HG03521 (cell line): Measurements from ENCODE around the gene FOXJ3.

Experiments
- ATAC-seq: cut with Tn5 transposase; IDR thresholded peaks from one replicate; pipeline ENCODE4 v1.9.1; 2021; ENCODE audit warnings: mild to moderate bottlenecking, moderate library complexity; ENCODE audit not compliant: unreplicated experiment

FOXJ3 gene

GRCh38 chr1:42170779-42171621, 164.0 kb downstream of the FOXJ3 start:
- no peak for ATAC-seq

GRCh38 chr1:42168763-42169162, 166.3 kb downstream of the FOXJ3 start:
- ATAC-seq: no peak

GRCh38 chr1:42168391-42168670, 166.7 kb downstream of the FOXJ3 start:
- no peak for ATAC-seq

GRCh38 chr1:42167611-42168390, 167.2 kb downstream of the FOXJ3 start:
- no peak for ATAC-seq

- no peak for ATAC-seq
Observed at GRCh38 chr1:42165511-42166210, 169.4 kb downstream of the FOXJ3 start.

- no peak for ATAC-seq
Observed at GRCh38 chr1:42164551-42165420, 170.2 kb downstream of the FOXJ3 start, which contains the start of gene GUCA2A. Gene GUCA2A (minus strand): TSS chr1:42164745. CDS start chr1:42164712, 33 bp downstream.

GRCh38 chr1:42163536-42164503, 171.2 kb downstream of the FOXJ3 start:
- ATAC-seq: no peak

GRCh38 chr1:42163114-42163513, 171.9 kb downstream of the FOXJ3 start:
- ATAC-seq: no peak

- no peak for ATAC-seq
Observed at GRCh38 chr1:42162181-42162580, 172.9 kb downstream of the FOXJ3 start.

- ATAC-seq: no peak
Observed at GRCh38 chr1:42158189-42158588, 176.8 kb downstream of the FOXJ3 start.

GRCh38 chr1:42157667-42158066, 177.4 kb downstream of the FOXJ3 start:
- no peak for ATAC-seq

GRCh38 chr1:42155362-42155761, 179.7 kb downstream of the FOXJ3 start:
- ATAC-seq: no peak

- no peak for ATAC-seq
Observed at GRCh38 chr1:42154685-42155084, 180.3 kb downstream of the FOXJ3 start.

GRCh38 chr1:42153624-42154023, 181.4 kb downstream of the FOXJ3 start:
- ATAC-seq: no peak

GRCh38 chr1:42152907-42153600, 182.0 kb downstream of the FOXJ3 start, which contains the start of gene GUCA2B:
Gene GUCA2B (plus strand): TSS chr1:42153410. CDS start chr1:42153451, 41 bp downstream.
- ATAC-seq: no peak

- ATAC-seq: no peak
Observed at GRCh38 chr1:42152119-42152518, 182.9 kb downstream of the FOXJ3 start.

- ATAC-seq: no peak
Observed at GRCh38 chr1:42150651-42151050, 184.4 kb downstream of the FOXJ3 start.

- ATAC-seq: no peak
Observed at GRCh38 chr1:42148166-42148565, 186.9 kb downstream of the FOXJ3 start.
